PC-3 (cell line): ENCODE measurements around the gene ICE2. TPM values are rescaled to one million over a fixed set of nuclear protein-coding genes. Genes with fewer than 3 reads are reported as not detected.

Experiments used
- ATAC-seq: fragments of 200-7000 bp; cut with Tn5 transposase; 2 replicates; pipeline ENCODE4 v1.9.1; 2020; ENCODE audit warnings: mild to moderate bottlenecking, moderate library complexity
- BruUV-seq: library from RNA; stranded (reverse); fragments of 400-500 nt; replicated peaks from 2 replicates; lab custom pipeline; 2021; lab: Mats Ljungman, UMichigan
- CTCF ChIA-PET: fragments of 300-600 bp; sonication (Branson Sonifier 250); formaldehyde crosslinking; loops from one replicate; lab custom pipeline; 2022; ENCODE audit warnings: antibody characterized with exemption; lab: Charles Lee
- POLR2A ChIA-PET: fragments of 300-600 bp; sonication (Branson Sonifier 250); formaldehyde crosslinking; loops from one replicate; lab custom pipeline; 2022; ENCODE audit warnings: antibody characterized with exemption; ENCODE audit not compliant: unreplicated experiment; lab: Charles Lee
- DNase-seq: peaks from one replicate; pipeline ENCODE4 v3.0.0-alpha.2; 2015
- H2AFZ ChIP-seq: fragments of 300-600 bp; sonication (generic); 2 replicates; pipeline ENCODE4 v1.6.0; 2016; ENCODE audit warnings: antibody characterized with exemption, low read length
- H3F3A ChIP-seq: fragments of 300-600 bp; sonication (generic); one replicate; pipeline ENCODE4 v1.6.0; 2017; ENCODE audit warnings: antibody characterized with exemption, low read length, control low read depth, mild to moderate bottlenecking; ENCODE audit not compliant: unreplicated experiment
- H3K27ac ChIP-seq: fragments of 300-600 bp; sonication (generic); 2 replicates; pipeline ENCODE4 v1.5.1; 2016; ENCODE audit warnings: mild to moderate bottlenecking, low read length
- H3K27me3 ChIP-seq: fragments of 300-600 bp; sonication (generic); 2 replicates; pipeline ENCODE4 v1.6.1; 2016; ENCODE audit warnings: low read length, mixed read lengths
- H3K36me3 ChIP-seq: fragments of 300-600 bp; sonication (generic); 2 replicates; pipeline ENCODE4 v1.6.1; 2016; ENCODE audit warnings: low read depth, mixed run types, low read length, mixed read lengths
- H3K4me1 ChIP-seq: fragments of 300-600 bp; sonication (generic); 2 replicates; pipeline ENCODE4 v1.5.1; 2016; ENCODE audit warnings: low read length; ENCODE audit not compliant: insufficient read depth
- H3K4me2 ChIP-seq: fragments of 300-600 bp; sonication (generic); 2 replicates; pipeline ENCODE4 v1.6.0; 2016; ENCODE audit warnings: low read length
- H3K4me3 ChIP-seq: fragments of 300-600 bp; sonication (generic); 2 replicates; pipeline ENCODE4 v1.5.1; 2016; ENCODE audit warnings: mild to moderate bottlenecking, low read length, mixed read lengths
- H3K79me2 ChIP-seq: fragments of 300-600 bp; sonication (generic); 2 replicates; pipeline ENCODE4 v1.6.1; 2017; ENCODE audit warnings: low read length, mixed read lengths
- H3K9ac ChIP-seq: fragments of 300-600 bp; sonication (generic); 2 replicates; pipeline ENCODE4 v1.6.0; 2016; ENCODE audit warnings: mild to moderate bottlenecking, low read length
- H3K9me2 ChIP-seq: fragments of 300-600 bp; sonication (generic); replicated peaks from 2 replicates; pipeline ENCODE4 v1.6.1; 2016; ENCODE audit warnings: mixed run types, low read length, mixed read lengths
- H3K9me3 ChIP-seq: fragments of 300-600 bp; sonication (generic); 2 replicates; pipeline ENCODE4 v1.6.1; 2016; ENCODE audit warnings: low read length, mixed read lengths
- H4K20me1 ChIP-seq: fragments of 300-600 bp; sonication (generic); 2 replicates; pipeline ENCODE4 v1.6.1; 2016; ENCODE audit warnings: low read length, mixed read lengths
- EZH2 ChIP-seq: fragments of 300-600 bp; sonication (generic); IDR thresholded peaks from one replicate; pipeline ENCODE4 v1.6.1; 2017; ENCODE audit warnings: antibody characterized with exemption, mild to moderate bottlenecking, low read length; ENCODE audit not compliant: unreplicated experiment
- EZH2phosphoT487 ChIP-seq: fragments of 300-600 bp; sonication (generic); IDR thresholded peaks from 2 replicates; pipeline ENCODE4 v1.6.1; 2018; ENCODE audit warnings: mild to moderate bottlenecking, antibody characterized with exemption, low read length, borderline replicate concordance
- intact Hi-C: fragments of 100-400 bp; cut with micrococcal nuclease; formaldehyde crosslinking; loops from 2 replicates; pipeline ENCODE4 v1.9.0; 2023
- total RNA-seq: library from RNA; depleted of rRNA; stranded (reverse); fragments of >200 nt; gene quantifications from 2 replicates; pipeline ENCODE4 v1.2.3, GENCODE V29; 2014
- TF ChIP-seq, protein P1 (sequence below): fragments of 300-600 bp; sonication (generic); conservative IDR thresholded peaks from 2 replicates; pipeline ENCODE4 v1.5.1; 2017; ENCODE audit warnings: antibody characterized with exemption, low read depth, mild to moderate bottlenecking, low read length

The ICE2 gene
- total RNA-seq, 1 experiment from 2014 or later, result 14.8 TPM

DNA sequence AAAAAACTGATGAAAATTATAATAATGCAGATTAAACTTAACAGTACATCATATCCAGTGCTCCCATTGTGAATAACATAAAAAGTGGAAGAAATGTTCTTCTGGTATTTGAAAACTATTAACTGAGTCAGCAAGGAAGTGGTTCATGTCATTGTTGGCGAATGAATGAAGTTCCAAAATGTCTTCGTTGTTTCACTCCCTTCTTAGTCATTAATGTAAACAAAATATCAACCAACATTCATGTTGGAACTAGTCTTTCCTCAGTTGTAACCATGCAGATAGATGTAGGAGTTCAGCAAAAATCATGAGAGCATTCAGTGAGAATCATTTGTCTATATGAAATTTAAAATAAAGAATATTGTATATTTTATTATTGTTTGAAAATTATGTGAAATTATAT, 44.1 kb upstream of the ICE2 start:
- no peaks in the 10 kb centered on the region for H3K36me3 ChIP-seq
- peaks cover 6% of the 10 kb centered on the region for H3F3A ChIP-seq
- H4K20me1 ChIP-seq, result no peaks in the 10 kb centered on the region
- no peaks in the 10 kb centered on the region for H3K79me2 ChIP-seq
- DNase-seq, result peak; percentile 85
- no peaks in the 10 kb centered on the region for H3K9me2 ChIP-seq
- ChIA-PET POLR2A (no interaction called here), CTCF (no interaction called here)
- no TSS peak for BruUV-seq
- intact Hi-C loops, result loop anchor here (10.0 kb wide), 1 partner anchor 128 kb away; the partner anchor contains the start of gene ANXA2
- peaks cover 71% of the 10 kb centered on the region for H3K4me1 ChIP-seq
- TF ChIP-seq EZH2 (no peak), EZH2phosphoT487 (no peak)
- TF ChIP-seq, protein P1, sequence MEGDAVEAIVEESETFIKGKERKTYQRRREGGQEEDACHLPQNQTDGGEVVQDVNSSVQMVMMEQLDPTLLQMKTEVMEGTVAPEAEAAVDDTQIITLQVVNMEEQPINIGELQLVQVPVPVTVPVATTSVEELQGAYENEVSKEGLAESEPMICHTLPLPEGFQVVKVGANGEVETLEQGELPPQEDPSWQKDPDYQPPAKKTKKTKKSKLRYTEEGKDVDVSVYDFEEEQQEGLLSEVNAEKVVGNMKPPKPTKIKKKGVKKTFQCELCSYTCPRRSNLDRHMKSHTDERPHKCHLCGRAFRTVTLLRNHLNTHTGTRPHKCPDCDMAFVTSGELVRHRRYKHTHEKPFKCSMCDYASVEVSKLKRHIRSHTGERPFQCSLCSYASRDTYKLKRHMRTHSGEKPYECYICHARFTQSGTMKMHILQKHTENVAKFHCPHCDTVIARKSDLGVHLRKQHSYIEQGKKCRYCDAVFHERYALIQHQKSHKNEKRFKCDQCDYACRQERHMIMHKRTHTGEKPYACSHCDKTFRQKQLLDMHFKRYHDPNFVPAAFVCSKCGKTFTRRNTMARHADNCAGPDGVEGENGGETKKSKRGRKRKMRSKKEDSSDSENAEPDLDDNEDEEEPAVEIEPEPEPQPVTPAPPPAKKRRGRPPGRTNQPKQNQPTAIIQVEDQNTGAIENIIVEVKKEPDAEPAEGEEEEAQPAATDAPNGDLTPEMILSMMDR, result no peak
- H3K9ac ChIP-seq, result peak overlapping the region; percentile 35; the same call in 1 of the 2 replicates
- H3K4me2 ChIP-seq, result no peak overlapping the region
- H3K27ac ChIP-seq, result peak overlapping the region; percentile 90
- H3K4me3 ChIP-seq, result no peak overlapping the region
- H3K27me3 ChIP-seq, result no peaks in the 10 kb centered on the region
- H3K9me3 ChIP-seq, result no peaks in the 10 kb centered on the region
- no peak overlapping the region for H2AFZ ChIP-seq
- ATAC-seq, result peak; percentile 31

- Histone ChIP-seq H3K4me3 (0 out of 2 replicates have a peak overlapping the region, but pooled peaks have one; percentile 46), H3K27me3 (no peaks in the 10 kb centered on the region), H3K9me2 (no peaks in the 10 kb centered on the region), H3K36me3 (no peaks in the 10 kb centered on the region), H3K27ac (peak overlapping the region; percentile 98), H3K4me2 (peak overlapping the region; percentile 78), H3K4me1 (peaks cover 60% of the 10 kb centered on the region), H3F3A (peaks cover 6% of the 10 kb centered on the region), H3K9ac (peak overlapping the region; percentile 77), H4K20me1 (no peaks in the 10 kb centered on the region), H3K9me3 (no peaks in the 10 kb centered on the region), H3K79me2 (no peaks in the 10 kb centered on the region), H2AFZ (no peak overlapping the region)
- TF ChIP-seq, protein P1, result peak; percentile 91
- TF ChIP-seq EZH2, result no peak
- BruUV-seq, result no TSS peak
- POLR2A ChIA-PET, result interaction anchor here (0.6 kb wide), 1 partner anchor 26 kb away, joined by 4 read pairs; no protein-coding TSS in a partner anchor
- intact Hi-C loops, result loop anchor here (1.0 to 10.0 kb wide), 3 partner anchors 13 to 192 kb away; partner anchors contain the start of gene ANXA2
- ATAC-seq (peak; percentile 51), DNase-seq (peak; percentile 74)
- CTCF ChIA-PET, result interaction anchor here (0.6 to 1.8 kb wide), 4 partner anchors 13 to 271 kb away, joined by 3 to 13 read pairs (median 3); no protein-coding TSS in a partner anchor
Observed at GRCh38 chr15:60520825-60521368, 42.0 kb upstream of the ICE2 start.
